IPS-NIHi7 (cell line): ENCODE measurements around the gene CXCL13.
"Not testable (repeated sequence)": the region's sequence is repeated elsewhere in the genome, so short reads cannot be mapped to it uniquely, and the experiment has no call there.

Source experiments
- DNase-seq: peaks from one replicate; pipeline ENCODE4 v3.0.0; 2012; ENCODE audit warnings: mixed read lengths; ENCODE audit errors: extremely low spot score

CXCL13 gene

DNA sequence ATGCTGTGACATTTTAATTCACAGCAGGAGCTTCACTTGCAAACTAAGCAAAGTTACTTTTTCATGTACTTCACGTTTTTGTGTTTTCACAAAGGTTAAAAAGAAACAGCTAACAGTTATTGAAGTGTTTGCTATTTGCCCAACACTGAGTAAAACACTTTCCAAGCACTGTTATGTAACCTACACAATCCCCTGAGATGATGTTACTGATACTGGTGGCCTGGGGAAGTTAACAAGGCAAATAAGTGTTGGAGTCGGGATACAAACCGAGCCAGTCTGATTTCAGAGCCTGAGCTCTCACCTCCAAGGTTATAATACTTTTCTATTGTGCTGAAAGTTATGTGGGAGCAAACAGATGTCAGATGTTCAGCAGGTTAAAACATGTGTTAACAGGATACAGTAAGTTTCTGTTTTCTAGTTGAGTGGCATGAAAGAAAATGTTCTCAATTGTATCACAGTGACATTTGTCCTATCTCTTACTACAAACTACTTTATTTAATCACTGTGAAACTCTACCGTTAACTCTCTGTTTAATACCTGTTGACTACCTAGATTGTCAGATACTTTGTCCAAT lies 3.9 kb upstream of the CXCL13 start:
- DNase-seq, result no peak

DNA sequence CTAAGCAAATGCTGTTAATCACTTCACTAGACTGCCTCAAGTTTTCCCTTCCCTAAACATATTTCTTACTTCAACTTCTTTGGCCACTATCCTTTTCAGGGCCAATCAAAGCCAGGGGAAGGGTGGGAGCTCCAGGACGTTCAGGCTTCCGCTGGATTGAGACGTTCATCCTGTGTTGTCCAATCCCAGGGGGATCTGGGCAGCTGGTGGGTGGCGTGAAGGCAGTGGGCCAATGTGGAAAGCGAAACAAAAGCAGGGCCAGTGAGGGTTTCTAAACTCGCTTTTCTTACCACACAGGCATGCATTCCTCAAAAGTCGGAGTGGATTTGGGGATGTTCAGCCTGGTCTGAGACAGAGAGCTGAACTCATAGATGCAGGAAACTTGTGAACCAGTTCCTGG lies 7.6 kb downstream of the CXCL13 start:
- DNase-seq, result no peak

DNA sequence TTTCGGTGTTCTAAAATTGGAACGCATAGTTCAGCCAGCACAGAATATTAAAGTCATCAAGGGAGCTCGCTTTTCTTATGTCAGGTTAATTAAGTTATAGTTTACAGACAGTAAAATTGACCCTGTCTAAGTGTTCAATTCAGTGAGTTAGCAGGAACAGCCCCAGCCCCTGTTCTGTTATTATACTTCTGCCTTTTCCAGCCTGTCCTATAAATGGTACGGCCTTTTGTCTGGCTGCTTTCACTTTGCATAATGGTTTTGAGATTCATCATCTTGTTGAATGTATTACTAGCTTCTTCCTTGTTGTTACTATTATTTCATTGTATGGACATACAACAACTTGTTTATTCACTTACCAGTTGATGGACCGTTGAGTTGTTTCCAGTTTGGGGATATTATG lies 9.5 kb downstream of the CXCL13 start:
- no peak for DNase-seq

DNA sequence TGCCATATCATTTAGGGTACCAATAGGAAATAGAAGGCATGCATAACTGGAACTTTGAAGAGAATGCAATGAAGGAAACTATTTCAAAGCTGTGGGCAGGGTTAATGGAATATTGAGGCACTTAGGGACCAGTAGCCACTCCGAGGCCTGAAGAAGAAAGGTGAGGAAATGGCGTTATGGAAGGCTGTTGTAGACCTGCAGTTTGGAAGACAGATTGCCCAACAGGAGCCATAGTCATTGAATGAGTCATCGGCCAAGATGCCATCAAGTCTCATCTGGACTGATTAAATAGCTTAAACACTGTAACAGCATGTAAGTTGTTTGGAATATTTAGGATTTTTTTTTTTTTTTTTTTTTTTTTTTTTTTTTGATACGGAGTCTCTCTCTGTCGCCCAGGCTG lies 11.6 kb downstream of the CXCL13 start:
- DNase-seq, result no peak

DNA sequence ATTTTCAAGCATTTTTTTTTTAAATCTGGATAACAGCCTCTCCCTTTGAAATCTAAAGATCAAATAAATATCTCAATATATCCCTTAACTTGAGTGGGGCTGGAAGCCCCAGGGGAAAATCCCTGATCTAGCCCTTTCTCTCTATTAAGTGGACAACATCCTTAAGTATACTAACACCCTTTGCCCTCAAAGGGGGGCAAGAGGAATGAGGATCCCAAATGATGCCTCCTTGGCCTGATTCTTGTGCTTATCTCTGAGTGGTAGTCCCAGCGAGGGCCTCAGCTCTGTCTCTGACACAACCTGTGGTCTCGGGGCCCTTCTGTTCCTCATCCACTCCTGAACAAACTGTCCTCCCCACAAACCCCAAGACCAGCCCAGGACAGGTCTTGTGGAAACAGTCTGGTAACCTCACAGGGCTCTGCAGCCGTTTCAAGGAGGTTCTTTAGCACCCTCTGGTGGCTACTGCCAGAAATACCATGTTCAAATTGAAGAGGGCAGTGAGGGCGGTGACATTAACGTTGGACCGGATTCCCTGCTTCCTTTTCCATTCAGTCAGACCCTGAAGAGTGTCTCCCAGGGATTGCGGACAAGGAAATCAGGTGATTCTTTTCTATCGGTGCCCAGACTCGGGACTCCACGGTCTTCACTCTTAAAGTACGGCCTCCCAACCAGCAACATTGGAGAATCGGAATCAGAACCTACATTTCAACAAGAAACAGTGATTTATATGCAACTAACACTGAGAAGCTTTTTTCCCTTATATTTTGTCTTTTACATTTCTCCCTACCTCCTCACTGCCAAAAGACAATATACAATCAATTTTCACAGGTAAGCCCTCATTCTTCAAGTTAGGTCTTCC lies 13.0 kb downstream of the CXCL13 start:
- DNase-seq, result peak; percentile 90

DNA sequence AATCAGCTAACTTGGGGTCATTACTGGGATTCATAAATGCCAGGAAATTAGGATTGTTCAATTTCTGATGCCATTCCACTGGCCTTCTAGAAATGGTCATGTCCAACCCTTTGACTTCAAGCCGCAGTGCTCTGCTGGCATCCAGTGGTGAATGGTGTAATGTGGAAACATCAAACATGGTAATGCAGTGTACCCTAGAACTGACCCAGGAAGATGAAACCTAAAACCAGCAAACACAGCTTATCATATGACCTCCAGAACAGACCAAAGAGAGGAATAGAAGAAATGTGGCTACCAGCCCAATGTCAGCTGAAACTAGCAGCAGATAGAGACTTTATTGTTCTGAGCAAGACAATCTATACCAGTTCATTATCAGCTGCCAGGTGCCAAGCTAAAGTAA lies 13.8 kb downstream of the CXCL13 start:
- no peak for DNase-seq

DNA sequence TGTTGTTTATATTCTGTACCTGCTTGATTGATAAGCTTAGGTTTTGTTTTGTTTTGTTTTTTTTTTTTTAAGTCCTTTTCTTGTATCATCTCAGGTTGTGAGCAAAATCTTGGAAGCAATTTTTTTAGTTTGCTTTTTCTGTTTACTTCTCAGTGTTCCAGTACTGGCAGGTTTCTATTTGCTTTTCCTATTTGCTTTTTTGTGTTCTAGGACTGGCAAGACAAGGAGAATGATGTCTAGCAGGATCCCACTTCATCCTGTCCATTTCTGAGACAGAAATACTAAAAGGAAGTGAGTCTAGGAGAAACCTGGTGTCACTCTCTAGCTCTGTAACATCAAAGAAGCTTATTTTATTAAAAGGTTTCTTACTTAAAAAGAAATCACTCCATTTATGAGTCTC lies 15.6 kb downstream of the CXCL13 start:
- no peak for DNase-seq

DNA sequence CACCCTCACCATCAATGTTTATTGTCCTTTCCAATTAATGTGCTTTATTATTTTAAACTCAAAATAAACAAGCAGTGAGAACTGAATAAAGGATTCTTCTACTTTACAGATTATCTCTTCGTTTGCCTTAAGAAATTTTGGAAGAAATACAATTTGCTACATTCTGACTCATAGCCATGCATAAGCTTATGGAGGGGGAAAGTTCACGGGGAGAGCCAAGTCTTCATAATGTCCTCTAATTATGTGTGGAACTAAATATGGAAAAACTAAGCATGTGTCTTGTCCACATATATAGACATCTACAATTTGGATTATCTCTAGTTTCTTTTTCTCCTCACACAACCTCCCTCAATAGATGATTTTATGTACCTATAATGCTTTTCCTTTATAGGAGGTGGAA lies 17.5 kb downstream of the CXCL13 start:
- no peak for DNase-seq

DNA sequence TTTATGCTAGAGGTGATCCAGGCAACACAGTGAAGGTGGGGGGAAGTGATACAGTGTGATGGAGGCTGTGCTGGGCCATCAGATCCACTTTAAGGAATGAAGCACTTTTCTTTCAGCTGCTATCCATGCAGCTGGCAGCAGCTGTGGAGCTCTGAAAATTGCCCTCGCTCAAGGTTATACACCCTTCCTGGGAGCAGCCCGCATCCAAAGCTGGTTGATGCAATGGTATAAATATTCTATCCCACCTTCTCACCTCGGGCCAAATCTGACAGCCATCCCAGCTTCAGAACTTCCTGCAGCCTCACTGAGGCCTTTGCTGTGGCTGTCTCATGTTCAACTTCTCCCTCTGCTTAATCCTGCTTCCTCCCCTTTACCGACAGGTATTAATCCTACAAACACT lies 18.6 kb downstream of the CXCL13 start:
- DNase-seq, result no peak

DNA sequence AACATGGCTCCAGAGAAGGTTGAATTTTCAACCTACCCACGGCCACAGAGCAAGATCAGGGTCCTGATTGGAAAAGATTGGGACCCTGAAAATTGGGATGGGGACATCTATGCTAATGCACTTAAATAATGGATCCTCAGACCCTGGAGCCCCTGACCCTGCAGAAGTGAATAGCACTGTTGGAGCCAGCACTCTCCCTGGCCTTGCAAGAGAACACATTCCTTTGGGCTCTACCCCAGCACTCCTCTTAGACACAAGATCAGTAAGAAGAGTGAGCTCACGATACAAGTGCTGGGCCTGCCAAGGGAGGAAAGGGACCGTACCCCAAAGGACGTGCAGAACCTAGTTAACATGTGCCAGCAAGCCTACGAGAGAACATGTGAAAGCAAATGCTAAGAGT lies 19.9 kb downstream of the CXCL13 start:
- no peak for DNase-seq

DNA sequence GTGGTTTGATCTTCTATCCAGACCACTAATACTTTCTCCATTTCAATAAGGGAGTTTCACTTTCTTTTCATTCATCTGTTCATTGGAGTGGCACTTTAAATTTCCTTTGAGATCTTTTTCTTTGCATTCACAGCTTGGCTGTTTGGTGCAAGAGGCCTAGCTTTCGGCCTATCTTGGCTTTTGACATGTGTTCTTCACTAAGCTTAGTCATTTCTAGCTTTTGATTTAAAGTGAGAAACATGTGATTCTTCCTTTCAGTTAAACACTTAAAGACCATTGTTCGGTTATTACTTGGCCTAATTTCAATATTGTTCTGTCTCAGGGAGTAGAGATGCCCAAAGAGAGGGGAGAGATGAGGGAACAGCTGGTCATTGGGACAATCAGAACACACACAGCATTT lies 24.3 kb downstream of the CXCL13 start:
- DNase-seq, result no peak

DNA sequence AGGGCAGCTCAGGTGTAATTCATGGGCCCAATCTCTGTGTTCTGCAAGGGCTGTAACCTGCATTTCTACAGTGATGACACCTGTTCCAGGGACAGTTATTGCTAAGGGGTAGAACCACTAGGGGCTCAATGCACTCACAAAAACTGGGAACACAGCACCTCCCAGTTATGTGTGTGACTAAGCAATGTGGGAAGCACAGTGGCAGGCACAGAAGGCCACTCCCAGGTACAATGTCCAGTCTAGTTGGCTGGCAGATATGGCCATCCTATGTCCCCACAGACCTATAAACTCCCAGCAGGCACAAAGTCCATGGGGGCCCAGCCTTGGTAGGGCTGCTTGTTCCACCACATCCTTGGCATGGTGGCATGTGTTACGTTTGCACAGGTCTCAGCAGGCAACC lies 25.7 kb downstream of the CXCL13 start:
- no peak for DNase-seq

DNA sequence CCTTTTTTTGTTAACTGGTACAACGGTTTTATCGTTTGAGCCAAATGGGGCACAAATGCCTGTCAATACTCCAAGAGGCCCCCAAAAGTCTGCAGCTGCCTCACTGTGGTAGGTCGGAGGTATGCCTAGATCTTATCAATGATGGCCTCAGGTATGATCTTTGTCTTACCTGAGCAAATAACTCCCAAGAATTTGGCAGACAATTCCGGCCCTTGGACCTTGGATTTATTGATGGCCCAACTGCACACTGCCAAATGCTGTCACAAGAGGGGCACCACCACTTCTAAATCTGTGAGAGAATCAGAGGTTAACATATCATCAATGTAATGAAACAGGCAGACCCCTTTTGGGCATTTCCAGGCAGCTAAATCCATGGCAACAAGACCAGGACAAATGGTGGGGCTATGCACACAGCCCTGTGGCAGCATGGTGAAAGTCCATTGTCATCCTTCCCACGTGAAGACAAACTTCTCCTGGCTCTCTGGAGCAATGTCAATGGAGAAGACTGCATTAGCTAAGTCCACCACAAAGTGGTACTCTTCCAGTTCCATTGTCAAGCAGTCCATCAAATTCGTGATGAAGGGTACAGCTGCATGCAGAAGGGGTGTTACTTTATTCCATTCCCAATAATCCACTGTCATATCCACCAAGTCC lies 28.6 kb downstream of the CXCL13 start:
- DNase-seq, result no peak

DNA sequence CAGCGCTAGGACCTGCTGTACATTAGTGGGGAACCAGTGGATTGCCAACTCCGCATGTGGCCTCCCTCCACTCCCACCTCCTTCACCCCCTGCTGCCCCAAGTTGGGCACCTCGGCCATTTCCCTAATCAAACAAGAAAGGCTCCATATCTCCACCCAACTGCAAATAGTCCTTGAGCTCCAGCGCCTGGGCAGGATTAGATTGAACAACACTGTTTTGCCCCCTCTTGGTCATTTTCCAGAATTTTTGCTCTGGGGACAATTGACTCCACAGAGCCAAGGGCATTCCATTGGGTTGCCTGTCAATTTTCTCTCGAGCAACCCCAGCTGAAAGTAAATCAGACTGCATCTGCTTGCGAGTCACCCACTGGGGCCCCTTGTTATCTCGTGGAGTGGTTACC lies 29.6 kb downstream of the CXCL13 start:
- no peak for DNase-seq

DNA sequence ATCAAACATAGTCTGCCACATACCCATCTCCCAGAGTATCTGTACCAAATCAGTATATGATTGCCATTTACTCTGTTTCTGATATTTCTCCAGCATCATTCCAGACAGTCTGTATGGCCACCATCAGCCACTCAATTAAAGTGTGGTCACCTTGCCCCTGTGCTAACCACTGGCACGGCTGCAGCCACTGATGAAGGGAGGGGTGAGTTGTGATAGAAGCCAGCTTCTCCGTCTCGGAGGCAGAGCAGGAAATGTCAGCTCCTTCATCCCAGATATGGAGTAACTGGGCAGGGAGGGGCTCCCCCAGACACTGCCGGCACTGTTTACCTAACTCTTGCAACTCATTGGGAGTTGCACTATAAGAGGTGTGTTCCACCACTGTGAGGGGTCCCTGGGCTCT lies 30.3 kb downstream of the CXCL13 start:
- no peak for DNase-seq

DNA sequence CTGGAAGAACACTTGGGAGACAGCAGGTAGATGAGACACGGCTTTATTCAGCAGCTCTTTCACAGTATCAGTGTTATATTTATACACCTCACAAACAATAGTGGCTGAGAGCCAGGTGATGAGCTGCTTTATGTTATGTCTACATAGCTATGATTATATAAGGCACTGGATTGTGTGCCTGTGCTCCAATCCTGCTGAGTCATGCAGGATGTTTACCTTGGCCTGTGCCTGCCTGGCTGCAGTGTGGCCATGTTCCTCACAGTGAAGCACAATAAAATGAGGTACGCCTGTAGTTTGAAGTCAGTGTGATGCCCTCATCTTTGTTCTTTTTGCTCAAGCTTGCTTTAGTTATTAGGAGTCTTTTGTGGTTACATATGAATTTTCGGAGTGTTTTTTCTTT lies 31.3 kb downstream of the CXCL13 start:
- DNase-seq, result no peak

DNA sequence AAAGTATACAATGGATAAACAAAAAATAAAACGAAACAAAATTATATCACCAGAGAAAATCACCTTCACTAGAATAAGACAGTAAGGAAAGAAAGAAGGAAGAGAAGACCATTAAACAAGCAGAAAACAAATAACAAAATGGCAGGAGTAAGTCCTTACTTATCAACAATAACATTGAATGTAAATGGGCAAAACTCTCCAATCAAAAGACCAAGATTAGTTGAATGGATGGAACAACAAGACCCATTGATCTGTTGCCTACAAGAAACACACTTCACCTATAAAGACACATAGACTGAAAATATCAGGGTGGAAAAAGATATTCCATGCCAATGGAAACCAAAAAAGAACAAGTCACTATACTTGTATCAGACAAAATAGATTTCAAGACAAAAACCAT lies 38.4 kb downstream of the CXCL13 start:
- not testable (repeated sequence) for DNase-seq

DNA sequence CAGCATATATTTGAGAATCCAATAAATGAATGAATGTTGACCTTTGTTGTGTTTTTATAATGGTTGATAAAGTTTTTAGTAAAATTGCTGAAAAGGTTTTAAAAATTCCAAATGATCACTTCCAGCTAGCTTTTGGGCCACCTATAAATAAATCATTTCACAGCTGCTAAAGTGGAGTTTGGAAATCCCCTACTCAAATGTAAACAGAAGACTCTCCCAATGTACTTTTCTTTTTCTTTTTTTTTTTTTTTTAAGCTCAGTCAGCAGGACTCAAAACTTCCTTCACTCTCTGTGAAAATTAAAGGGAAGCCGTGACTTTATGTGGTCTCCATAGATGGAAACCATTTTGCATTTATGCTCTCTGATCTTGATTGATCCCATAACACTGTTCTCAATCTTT lies 45.2 kb downstream of the CXCL13 start:
- DNase-seq, result no peak

DNA sequence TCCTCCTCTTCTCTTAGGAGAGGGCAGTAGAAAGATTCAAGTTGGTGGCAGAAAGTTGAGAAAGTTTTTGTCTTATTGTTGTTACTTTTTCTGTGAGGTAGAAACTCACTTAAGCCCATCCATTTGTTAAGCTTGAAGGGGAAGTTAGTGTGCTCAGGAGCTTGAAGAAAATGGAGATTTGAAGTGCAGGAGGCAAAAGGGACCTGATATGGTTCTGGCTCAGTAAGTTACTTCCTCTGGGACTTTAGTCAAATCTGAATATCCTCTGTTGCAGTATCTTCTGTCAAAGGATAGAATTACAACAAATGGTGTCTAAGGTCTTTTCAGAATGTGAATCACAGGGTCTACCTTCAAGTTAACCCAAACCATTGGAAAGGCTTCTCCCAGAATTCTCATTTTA lies 46.2 kb downstream of the CXCL13 start:
- no peak for DNase-seq

DNA sequence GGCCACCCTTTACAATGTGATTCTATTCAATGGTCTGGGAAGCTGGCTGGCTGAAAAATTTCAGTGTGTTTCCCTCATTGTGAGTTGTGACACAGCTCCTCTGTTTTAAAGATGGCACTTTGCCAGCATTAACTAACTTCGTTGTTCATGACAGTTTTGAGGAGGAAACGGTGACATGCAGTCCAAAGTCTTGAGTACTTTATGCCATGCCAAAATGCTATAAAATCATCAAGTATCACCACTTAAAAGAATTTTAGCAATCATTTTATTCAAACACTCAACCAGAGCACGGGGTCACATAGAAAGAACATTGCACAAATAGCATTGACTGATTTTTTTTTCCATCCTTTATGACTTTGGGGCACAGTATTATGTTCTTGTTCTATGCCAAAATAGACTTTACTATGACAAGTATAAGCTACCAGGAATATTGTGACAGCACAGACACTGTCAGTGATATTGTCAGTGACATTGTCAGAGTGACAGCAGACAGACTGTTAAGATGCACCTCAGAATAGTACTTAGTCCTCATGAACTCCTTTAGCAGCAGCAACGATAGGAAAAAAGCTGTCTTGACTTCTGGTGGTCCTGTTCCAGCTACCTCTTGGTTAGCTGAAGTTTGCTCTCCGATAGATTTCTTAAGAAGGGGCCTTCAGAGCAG lies 46.7 kb downstream of the CXCL13 start:
- no peak for DNase-seq

DNA sequence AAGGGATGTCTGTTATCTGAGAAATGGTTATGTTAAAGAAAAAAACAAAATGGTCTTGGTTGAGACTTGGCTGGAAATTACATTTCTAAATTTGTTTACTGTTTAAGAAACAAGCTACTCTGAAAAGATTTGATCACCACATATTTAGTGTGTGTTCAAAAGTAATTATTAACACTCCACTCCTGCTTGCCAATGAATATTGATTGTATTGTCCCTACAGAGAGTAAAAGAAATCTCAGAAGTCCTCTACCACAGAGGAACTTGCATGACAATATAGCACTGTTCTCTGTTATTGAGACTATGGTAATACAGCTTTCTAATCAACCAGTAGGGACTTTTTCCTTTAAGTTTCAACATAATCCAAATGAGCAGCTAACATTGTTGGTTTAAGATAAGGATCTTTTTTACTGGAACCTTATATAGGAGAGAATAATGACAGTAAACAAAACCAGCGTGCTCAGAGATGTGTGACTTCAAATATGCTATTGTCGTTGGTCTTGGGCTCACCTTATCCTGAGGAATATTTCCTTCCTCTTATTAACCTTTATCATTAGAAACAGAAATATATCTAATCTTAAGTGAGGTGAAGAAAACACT lies 47.6 kb downstream of the CXCL13 start:
- no peak for DNase-seq

DNA sequence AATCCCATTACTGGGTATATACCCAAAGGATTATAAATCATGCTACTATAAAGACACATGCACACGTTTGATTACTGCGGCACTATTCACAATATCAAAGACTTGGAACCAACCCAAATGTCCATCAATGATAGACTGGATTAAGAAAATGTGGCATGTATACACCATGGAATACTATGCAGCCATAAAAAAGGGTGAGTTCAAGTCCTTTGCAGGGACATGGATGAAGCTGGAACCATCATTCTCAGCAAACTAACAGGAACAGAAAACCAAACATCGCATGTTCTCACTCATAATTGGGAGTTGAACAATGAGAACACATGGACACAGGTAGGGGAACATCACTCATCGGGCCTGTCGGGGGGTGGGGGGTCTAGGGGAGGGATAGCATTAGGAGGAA lies 54.7 kb downstream of the CXCL13 start:
- not testable (repeated sequence) for DNase-seq
